Measurements from ENCODE around the gene NACC1. TPM values are rescaled to one million over a fixed set of nuclear protein-coding genes. Genes with fewer than 3 reads are reported as not detected.

The NACC1 gene
- total RNA-seq, 1 experiment from 2014 or later: 133 TPM

DNA sequence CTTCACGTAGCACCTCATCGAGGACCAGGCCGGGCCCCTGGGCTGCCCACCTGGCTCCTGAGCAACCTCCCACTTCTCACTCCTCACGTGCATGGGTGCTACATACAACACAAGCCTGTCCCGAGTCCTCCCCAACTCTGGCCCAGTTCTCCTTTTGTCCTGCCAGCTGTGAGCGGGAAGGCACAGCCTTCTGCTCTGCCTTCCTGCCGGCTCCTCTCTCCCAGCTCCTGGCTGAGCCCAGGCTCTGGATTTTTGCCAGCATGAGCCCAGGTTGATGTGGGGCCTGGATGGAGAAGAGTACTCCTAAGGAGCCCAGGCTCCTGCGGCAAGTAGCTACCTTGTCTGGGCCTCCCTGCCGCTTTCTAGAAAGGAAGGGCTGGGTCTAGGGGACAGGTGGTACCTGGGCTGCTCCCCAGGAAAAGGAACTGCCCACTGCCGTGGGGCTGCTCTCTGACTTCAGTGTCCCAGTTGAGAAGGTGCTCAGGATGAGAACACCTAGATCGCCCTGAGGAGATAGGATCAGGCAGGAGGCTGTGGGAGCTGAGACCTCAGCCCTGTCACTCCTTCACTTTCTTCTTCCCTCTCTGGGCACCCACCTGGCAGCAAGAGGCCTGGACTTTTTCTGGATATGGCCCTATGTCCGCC, 39.0 kb upstream of the NACC1 start:
- Histone ChIP-seq H4K20me1 (ENCODE audit: insufficient read depth) (no peaks in the 10 kb centered on the region), H3K9me3 (ENCODE audit: insufficient read depth, low read depth) (no peaks in the 10 kb centered on the region), H3K27me3 (ENCODE audit: insufficient read depth, low read depth) (peaks cover 3% of the 10 kb centered on the region; the same call in 1 of the 2 replicates), H3K36me3 (ENCODE audit: low read depth) (no peaks in the 10 kb centered on the region), H3K4me1 (replicated peaks; ENCODE audit: insufficient read depth) (no peaks in the 10 kb centered on the region), H3K4me2 (no peak overlapping the region), H2AFZ (no peak overlapping the region), H3K4me3 (no peak overlapping the region), H3K79me2 (ENCODE audit: low read depth) (no peaks in the 10 kb centered on the region), H3K27ac (no peak overlapping the region), H3F3A (ENCODE audit: insufficient read depth, low read depth) (0 out of 2 replicates have a peak, but pooled peaks cover 8% of the 10 kb centered on the region), H3K9me2 (ENCODE audit: insufficient read depth) (no peaks in the 10 kb centered on the region)
- ChIA-PET POLR2A (ENCODE audit: unreplicated experiment) (no interaction called here), CTCF (interaction anchor here (1.0 kb wide), 1 partner anchor 18 kb away, joined by 3 read pairs; no protein-coding TSS in a partner anchor)
- intact Hi-C loops (cut with micrococcal nuclease; ENCODE audit: unreplicated experiment): no loop called here
- TF ChIP-seq CTCF (conservative IDR thresholded peaks at IDR 0.05) (no peak), EZH2 (IDR thresholded peaks at IDR 0.05; ENCODE audit: low read depth) (no peak)
- no peak for DNase-seq
- BruUV-seq (replicated peaks): no TSS peak

DNA sequence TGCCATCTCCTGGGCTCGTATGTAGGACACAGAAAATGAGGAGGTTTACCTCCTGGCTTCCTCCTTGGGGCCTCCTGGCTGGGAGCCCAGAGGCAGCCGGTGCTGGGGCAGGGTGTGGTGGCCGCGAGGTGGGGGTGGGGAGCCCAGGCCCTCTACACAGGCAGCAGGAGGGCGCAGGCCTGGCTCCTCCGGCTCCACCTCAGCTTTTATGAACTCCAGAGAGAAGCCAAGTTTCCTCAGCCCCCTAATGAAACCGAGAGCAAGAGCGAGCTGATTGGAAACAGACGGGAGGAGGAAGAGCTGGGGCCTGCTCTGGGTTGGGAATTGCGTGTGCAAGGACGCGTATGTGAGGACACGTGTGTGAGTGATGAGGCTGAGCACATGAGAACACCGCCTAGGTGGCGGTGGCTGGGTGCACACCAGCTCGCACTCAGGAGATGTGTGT, 38.5 kb upstream of the NACC1 start:
- Histone ChIP-seq H3K4me1 (replicated peaks; ENCODE audit: insufficient read depth) (no peaks in the 10 kb centered on the region), H3K27ac (no peak overlapping the region), H3K9me2 (ENCODE audit: insufficient read depth) (no peaks in the 10 kb centered on the region), H2AFZ (no peak overlapping the region), H3K9me3 (ENCODE audit: insufficient read depth, low read depth) (no peaks in the 10 kb centered on the region), H3K4me3 (no peak overlapping the region), H3F3A (ENCODE audit: insufficient read depth, low read depth) (0 out of 2 replicates have a peak, but pooled peaks cover 8% of the 10 kb centered on the region), H4K20me1 (ENCODE audit: insufficient read depth) (no peaks in the 10 kb centered on the region), H3K4me2 (no peak overlapping the region), H3K36me3 (ENCODE audit: low read depth) (no peaks in the 10 kb centered on the region), H3K27me3 (ENCODE audit: insufficient read depth, low read depth) (peaks cover 3% of the 10 kb centered on the region; the same call in 1 of the 2 replicates), H3K79me2 (ENCODE audit: low read depth) (no peaks in the 10 kb centered on the region)
- ChIA-PET CTCF (no interaction called here), POLR2A (ENCODE audit: unreplicated experiment) (no interaction called here)
- TF ChIP-seq CTCF (conservative IDR thresholded peaks at IDR 0.05): no peak
- TF ChIP-seq EZH2 (IDR thresholded peaks at IDR 0.05; ENCODE audit: low read depth): no peak
- intact Hi-C loops (cut with micrococcal nuclease; ENCODE audit: unreplicated experiment): no loop called here
- DNase-seq: peak in 1 of 2 experiments; percentile 47
- no TSS peak for BruUV-seq (replicated peaks)

- POLR2A ChIA-PET (ENCODE audit: unreplicated experiment): no interaction called here
- TF ChIP-seq CTCF (conservative IDR thresholded peaks at IDR 0.05) (peak; percentile 48; the same call in 1 of the 2 replicates), EZH2 (IDR thresholded peaks at IDR 0.05; ENCODE audit: low read depth) (no peak)
- CTCF ChIA-PET: no interaction called here
- Histone ChIP-seq H4K20me1 (ENCODE audit: insufficient read depth) (no peaks in the 10 kb centered on the region), H3K4me1 (replicated peaks; ENCODE audit: insufficient read depth) (no peaks in the 10 kb centered on the region), H3K9me2 (ENCODE audit: insufficient read depth) (no peaks in the 10 kb centered on the region), H3K36me3 (ENCODE audit: low read depth) (no peaks in the 10 kb centered on the region), H3K27ac (no peak overlapping the region), H3K9me3 (ENCODE audit: insufficient read depth, low read depth) (no peaks in the 10 kb centered on the region), H2AFZ (no peak overlapping the region), H3K4me2 (no peak overlapping the region), H3F3A (ENCODE audit: insufficient read depth, low read depth) (0 out of 2 replicates have a peak, but pooled peaks cover 8% of the 10 kb centered on the region), H3K27me3 (ENCODE audit: insufficient read depth, low read depth) (no peaks in the 10 kb centered on the region), H3K4me3 (no peak overlapping the region), H3K79me2 (ENCODE audit: low read depth) (no peaks in the 10 kb centered on the region)
- intact Hi-C loops (cut with micrococcal nuclease; ENCODE audit: unreplicated experiment): no loop called here
- DNase-seq: no peak
- no TSS peak for BruUV-seq (replicated peaks)
These were observed 35.7 kb upstream of the NACC1 start for GRCh38 chr19:13082192-13083007.
